Vagina (tissue), 2 donors: Measurements from ENCODE around the gene TMPRSS2.

ENCODE experiments used
- CTCF ChIP-seq, 3 experiments: fragments of 450-650 bp in 2 of 3; fragments of 200-600 bp in 1 of 3; sonication (generic) in 1 of 3; IDR thresholded peaks; one replicate each; pipeline ENCODE4 v1.5.1; 2017 to 2019; ENCODE audit warnings: antibody characterized with exemption in 3 of 3, mild to moderate bottlenecking in 2 of 3, moderate library complexity in 2 of 3
- POLR2A ChIP-seq, 2 donors: fragments of 450-650 bp; IDR thresholded peaks; one replicate each; pipeline ENCODE4 v1.6.1; 2017; ENCODE audit warnings: antibody characterized with exemption in 2 of 2, mild to moderate bottlenecking in 2 of 2, moderate library complexity in 2 of 2

- TF ChIP-seq POLR2A (IDR thresholded peaks at IDR 0.05) (no peak), CTCF (IDR thresholded peaks at IDR 0.05) (no peak)
Measured at GRCh38 chr21:41422546-41423304, 85.2 kb downstream of the TMPRSS2 start.
